Adrenal gland (tissue), 5 donors: Measurements from ENCODE around the gene CDC42.

Experiments used
- CTCF ChIP-seq, 6 experiments: fragments of 450-650 bp in 4 of 6; fragments of 200-600 bp in 2 of 6; sonication (generic) in 1 of 6; IDR thresholded peaks; 1 replicate in 5 of 6; 2 replicates in 1 of 6; pipeline versions ENCODE4 v1.5.1 to v1.8.0; 2016 to 2021; ENCODE audit warnings: antibody characterized with exemption in 6 of 6, mild to moderate bottlenecking in 2 of 6, moderate library complexity in 1 of 6
- POLR2A ChIP-seq, 2 donors: fragments of 450-650 bp; IDR thresholded peaks; one replicate each; pipeline ENCODE4 v1.6.1; 2017; ENCODE audit warnings: antibody characterized with exemption in 2 of 2, mild to moderate bottlenecking in 2 of 2, moderate library complexity in 1 of 2
- donor health status: DM: no; HTN: no; CAD: no.

- TF ChIP-seq CTCF (IDR thresholded peaks at IDR 0.05) (no peak), POLR2A (IDR thresholded peaks at IDR 0.05) (no peak)
Observed at GRCh38 chr1:22110016-22110415, 57.5 kb downstream of the CDC42 start.
